DOHH2 (cell line): ENCODE data around the gene MORC2.

Experiments used
- H3F3A ChIP-seq: fragments of 200-600 bp; sonication (generic), shearing (Covaris generic); 2 replicates; pipeline ENCODE4 v1.6.0; 2016; ENCODE audit warnings: antibody characterized with exemption, mild to moderate bottlenecking; ENCODE audit not compliant: control insufficient read depth, insufficient read depth
- H3K27ac ChIP-seq: fragments of 200-600 bp; sonication (generic); 2 replicates; pipeline ENCODE4 v1.5.1; 2014; ENCODE audit warnings: low read depth, mild to moderate bottlenecking, low read length, moderate library complexity
- H3K27me3 ChIP-seq: fragments of 200-600 bp; sonication (generic); 2 replicates; pipeline ENCODE4 v1.6.1; 2014; ENCODE audit warnings: mild to moderate bottlenecking, low read length, mixed read lengths; ENCODE audit not compliant: control insufficient read depth
- H3K36me3 ChIP-seq: fragments of 200-600 bp; sonication (generic); 2 replicates; pipeline ENCODE4 v1.6.1; 2014; ENCODE audit warnings: mild to moderate bottlenecking, low read length, moderate library complexity, mixed read lengths; ENCODE audit not compliant: control insufficient read depth
- H3K4me1 ChIP-seq: fragments of 200-600 bp; sonication (generic); 2 replicates; pipeline ENCODE4 v1.6.1; 2014; ENCODE audit warnings: mild to moderate bottlenecking, low read length, mixed read lengths; ENCODE audit not compliant: control insufficient read depth
- H3K4me2 ChIP-seq: fragments of 200-600 bp; sonication (generic); 2 replicates; pipeline ENCODE4 v1.6.0; 2014; ENCODE audit warnings: mild to moderate bottlenecking, low read length, moderate library complexity
- H3K4me3 ChIP-seq: fragments of 200-600 bp; sonication (generic); 2 replicates; pipeline ENCODE4 v1.5.1; 2014; ENCODE audit warnings: mild to moderate bottlenecking, low read length, mixed read lengths
- H3K79me2 ChIP-seq: fragments of 200-600 bp; sonication (generic); 2 replicates; pipeline ENCODE4 v1.6.1; 2014; ENCODE audit warnings: mild to moderate bottlenecking, low read length, mixed read lengths; ENCODE audit not compliant: control insufficient read depth
- H3K9me2 ChIP-seq: fragments of 200-600 bp; sonication (generic); replicated peaks from 2 replicates; pipeline ENCODE4 v1.6.1; 2014; ENCODE audit warnings: mild to moderate bottlenecking, low read length, mixed read lengths; ENCODE audit not compliant: control insufficient read depth
- H3K9me3 ChIP-seq: fragments of 200-600 bp; sonication (generic); 2 replicates; pipeline ENCODE4 v1.6.1; 2014; ENCODE audit warnings: antibody characterized with exemption, low read length, mixed read lengths; ENCODE audit not compliant: control insufficient read depth, insufficient read depth
- H4K20me1 ChIP-seq: fragments of 200-600 bp; sonication (generic); 2 replicates; pipeline ENCODE4 v1.6.0; 2014; ENCODE audit warnings: low read depth, mild to moderate bottlenecking, antibody characterized with exemption, low read length, moderate library complexity; ENCODE audit not compliant: control insufficient read depth, insufficient read depth
- CTCF ChIP-seq: fragments of 200-600 bp; sonication (generic); IDR thresholded peaks from one replicate; pipeline ENCODE4 v1.5.1; 2014; ENCODE audit warnings: antibody characterized with exemption, mild to moderate bottlenecking, low read depth, low read length; ENCODE audit not compliant: poor library complexity, severe bottlenecking
- EZH2phosphoT487 ChIP-seq: fragments of 200-600 bp; sonication (generic); IDR thresholded peaks from 2 replicates; pipeline ENCODE4 v1.6.1; 2017; ENCODE audit warnings: borderline replicate concordance, mild to moderate bottlenecking, antibody characterized with exemption, low read length, moderate library complexity, mixed read lengths

MORC2 gene

GRCh38 chr22:30877662-30878515 lies 90.7 kb downstream of the MORC2 start:
- Histone ChIP-seq H3K27me3 (no peaks in the 10 kb centered on the region; the same call in 1 of the 2 replicates), H3K27ac (no peak overlapping the region), H3K36me3 (no peaks in the 10 kb centered on the region), H3K79me2 (no peaks in the 10 kb centered on the region), H3K9me2 (no peaks in the 10 kb centered on the region), H3K4me3 (no peak overlapping the region), H3K4me2 (no peak overlapping the region), H3K4me1 (no peaks in the 10 kb centered on the region), H3F3A (no peaks in the 10 kb centered on the region), H4K20me1 (no peaks in the 10 kb centered on the region), H3K9me3 (no peaks in the 10 kb centered on the region)
- TF ChIP-seq EZH2phosphoT487 (no peak), CTCF (no peak)

GRCh38 chr22:30876915-30877553 lies 91.5 kb downstream of the MORC2 start:
- H3K79me2 ChIP-seq = no peaks in the 10 kb centered on the region
- H3K27ac ChIP-seq = no peak overlapping the region
- H3F3A ChIP-seq = no peaks in the 10 kb centered on the region
- no peaks in the 10 kb centered on the region for H3K9me3 ChIP-seq
- no peaks in the 10 kb centered on the region for H4K20me1 ChIP-seq
- H3K4me1 ChIP-seq = no peaks in the 10 kb centered on the region
- H3K27me3 ChIP-seq = no peaks in the 10 kb centered on the region; the same call in 1 of the 2 replicates
- H3K4me3 ChIP-seq = no peak overlapping the region
- no peak overlapping the region for H3K4me2 ChIP-seq
- TF ChIP-seq CTCF (no peak), EZH2phosphoT487 (no peak)
- H3K9me2 ChIP-seq = no peaks in the 10 kb centered on the region
- no peaks in the 10 kb centered on the region for H3K36me3 ChIP-seq

DNA sequence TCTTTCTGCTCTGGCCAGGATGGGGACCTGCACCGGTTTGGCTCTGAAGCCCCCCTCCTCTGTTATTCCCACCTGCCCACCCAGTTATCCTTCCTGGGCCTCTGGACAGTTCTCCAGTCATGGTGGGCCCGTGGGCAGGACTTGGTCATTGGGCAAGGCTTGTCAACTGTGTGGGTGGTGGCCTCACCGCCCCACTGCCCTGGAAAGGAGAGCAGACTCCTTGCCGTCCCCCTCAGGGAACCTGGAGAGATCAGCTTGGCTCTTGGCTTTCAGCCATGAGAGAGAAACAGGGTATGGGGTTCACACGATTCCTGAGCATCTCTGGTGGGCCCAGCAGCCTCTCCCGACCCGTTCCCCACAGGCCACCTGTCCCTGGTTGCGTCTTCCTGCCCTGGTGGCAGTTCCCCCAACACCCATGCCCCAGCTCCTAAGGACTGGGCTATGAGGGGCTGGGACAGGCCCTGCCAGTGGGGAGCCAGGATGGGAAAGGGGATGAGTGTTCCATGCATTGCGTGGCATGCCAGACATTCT lies 92.3 kb downstream of the MORC2 start:
- no peak overlapping the region for H3K4me2 ChIP-seq
- TF ChIP-seq EZH2phosphoT487 (no peak), CTCF (no peak)
- H3K36me3 ChIP-seq = no peaks in the 10 kb centered on the region
- no peaks in the 10 kb centered on the region for H3F3A ChIP-seq
- H3K27ac ChIP-seq = no peak overlapping the region
- no peaks in the 10 kb centered on the region for H3K79me2 ChIP-seq
- H3K9me2 ChIP-seq = no peaks in the 10 kb centered on the region
- H3K27me3 ChIP-seq = no peaks in the 10 kb centered on the region; the same call in 1 of the 2 replicates
- no peaks in the 10 kb centered on the region for H3K4me1 ChIP-seq
- H3K9me3 ChIP-seq = no peaks in the 10 kb centered on the region
- no peaks in the 10 kb centered on the region for H4K20me1 ChIP-seq
- H3K4me3 ChIP-seq = no peak overlapping the region
